Choroid plexus epithelial cell (primary cell): ENCODE results near the gene FAM219B.

Source experiments
- DNase-seq: peaks from one replicate; pipeline ENCODE4 v3.0.0-alpha.2; 2010; ENCODE audit warnings: low read depth
- H3K4me3 ChIP-seq: 2 replicates; pipeline ENCODE4 v1.5.1; 2011; ENCODE audit warnings: low read depth, mild to moderate bottlenecking, control low read depth, low read length, moderate library complexity
- CTCF ChIP-seq: conservative IDR thresholded peaks from 2 replicates; pipeline ENCODE4 v1.5.1; 2011; ENCODE audit warnings: low read depth, mild to moderate bottlenecking, control low read depth, inconsistent platforms, low read length, moderate library complexity

The FAM219B gene, protein sequence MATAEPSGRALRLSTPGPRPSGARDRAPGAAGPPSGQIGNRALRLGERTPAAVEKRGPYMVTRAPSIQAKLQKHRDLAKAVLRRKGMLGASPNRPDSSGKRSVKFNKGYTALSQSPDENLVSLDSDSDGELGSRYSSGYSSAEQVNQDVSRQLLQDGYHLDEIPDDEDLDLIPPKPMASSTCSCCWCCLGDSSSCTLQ

GRCh38 chr15:74906450-74907162 is at the start of gene FAM219B:
TSS of gene FAM219B (minus strand) at chr15:74906851. CDS start at chr15:74906800, 51 bp downstream.
- peak; percentile 90 for DNase-seq
- no peak for TF ChIP-seq CTCF
- H3K4me3 ChIP-seq, result peak within 1 kb of the TSS; percentile 84

- peak; percentile 69 for DNase-seq
- TF ChIP-seq CTCF, result peak; percentile 37
- H3K4me3 ChIP-seq, result peak overlapping the region; percentile 61
Measured at GRCh38 chr15:74955796-74956647, 49.4 kb upstream of the FAM219B start.

- peak overlapping the region; percentile 61 for H3K4me3 ChIP-seq
- TF ChIP-seq CTCF, result no peak
- no peak for DNase-seq
Measured at GRCh38 chr15:74955017-74955416, 48.4 kb upstream of the FAM219B start.

DNA sequence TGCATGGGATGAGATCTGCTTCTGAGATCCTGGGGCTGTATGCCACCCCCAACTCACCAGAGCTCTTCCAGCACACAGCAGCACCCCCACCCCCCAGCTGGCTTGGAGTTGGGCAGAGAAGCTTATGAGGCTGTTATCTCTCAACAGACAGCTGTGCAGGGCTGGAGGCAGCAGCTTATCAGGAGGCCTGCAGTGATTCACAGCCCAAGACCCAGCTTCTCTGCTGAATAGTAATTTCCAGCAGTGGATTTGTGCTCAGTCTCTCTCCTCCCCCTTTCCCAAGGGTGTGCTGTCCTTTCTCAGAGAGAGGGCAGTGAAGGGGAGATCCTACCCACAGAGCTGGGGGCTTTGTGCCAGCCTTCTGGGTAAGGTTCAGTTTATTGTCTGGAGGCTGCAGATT is 47.9 kb upstream of the FAM219B start:
- peak; percentile 86 for DNase-seq
- H3K4me3 ChIP-seq, result peak overlapping the region; percentile 61
- no peak for TF ChIP-seq CTCF

DNA sequence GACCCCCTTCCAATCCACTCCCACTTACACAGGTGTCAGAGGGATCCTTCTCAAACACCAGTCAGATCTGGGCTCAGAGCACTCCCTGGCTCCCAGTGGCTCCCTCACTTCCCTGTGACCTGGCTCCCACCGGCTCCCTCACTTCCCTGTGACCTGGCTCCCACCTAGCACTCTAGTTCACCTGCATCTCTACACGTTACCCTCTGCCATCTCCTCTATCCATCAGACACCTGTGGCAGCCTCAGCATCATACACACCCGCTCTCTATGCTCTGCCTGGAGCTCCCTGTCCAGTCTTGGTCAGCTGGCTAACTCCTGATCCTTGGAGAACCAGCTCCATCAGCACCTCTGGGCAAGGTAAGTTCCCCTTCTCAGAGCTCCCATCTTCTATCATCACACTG is 44.4 kb upstream of the FAM219B start:
- DNase-seq, result no peak
- no peak for TF ChIP-seq CTCF
- no peak overlapping the region for H3K4me3 ChIP-seq

DNA sequence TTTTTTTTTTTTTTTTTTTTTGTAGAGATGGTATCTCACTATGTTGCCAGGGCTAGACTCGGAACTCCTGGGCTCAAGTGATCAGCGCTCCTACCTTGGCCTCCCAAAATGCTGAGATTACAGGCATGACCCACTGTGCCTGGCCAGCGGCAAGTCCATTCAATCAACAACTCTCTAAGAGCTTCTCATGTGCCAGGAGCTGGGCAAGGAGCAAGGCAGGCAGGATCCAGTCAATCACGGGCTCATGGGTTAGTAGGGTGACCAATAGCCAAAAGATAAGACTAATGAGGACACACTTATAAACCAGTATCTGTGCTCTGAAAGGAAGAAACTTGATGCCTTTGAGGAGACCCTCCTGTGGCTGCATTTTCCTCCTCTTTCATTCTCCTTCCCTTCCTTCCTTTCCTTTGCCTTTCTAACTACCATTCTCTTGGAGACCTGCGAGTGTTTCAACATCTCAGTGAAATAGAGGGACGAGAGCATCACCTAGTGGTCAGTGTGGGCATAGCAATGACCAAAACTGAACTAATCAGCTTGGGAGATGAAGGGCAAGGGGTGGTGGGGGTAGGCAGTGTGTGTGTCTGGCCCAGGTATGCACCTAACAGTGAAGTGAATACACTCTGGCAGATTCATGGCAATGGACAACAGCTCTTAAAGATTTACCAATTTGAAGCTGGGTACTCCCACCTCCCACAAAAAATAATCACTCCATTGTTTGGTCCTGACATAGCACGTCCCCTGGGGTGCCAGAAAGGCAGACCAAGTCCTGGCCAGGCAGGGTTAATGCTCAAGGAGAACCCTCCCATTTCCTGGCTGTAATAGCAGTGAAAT is 43.6 kb upstream of the FAM219B start:
- TF ChIP-seq CTCF, result peak; percentile 98
- H3K4me3 ChIP-seq, result no peak overlapping the region
- DNase-seq, result peak; percentile 83
